HepG2 (cell line): ENCODE data around the gene FUT3. TPM values are rescaled to one million over a fixed set of nuclear protein-coding genes. Genes with fewer than 3 reads are reported as not detected.

ENCODE experiments used
- AKAP8 ChIP-seq: sonication (generic); formaldehyde crosslinking; IDR thresholded peaks from 2 replicates; pipeline ENCODE4 v1.5.1; 2020; ENCODE audit warnings: mild to moderate bottlenecking, missing genetic modification reagents
- ARNTL ChIP-seq: sonication (generic); formaldehyde crosslinking; IDR thresholded peaks from 2 replicates; pipeline ENCODE4 v1.4.0; 2020; ENCODE audit warnings: mild to moderate bottlenecking, missing genetic modification reagents
- BORCS8-MEF2B ChIP-seq: sonication (generic); formaldehyde crosslinking; IDR thresholded peaks from 2 replicates; pipeline ENCODE4 v1.8.0; 2022; ENCODE audit warnings: mild to moderate bottlenecking, missing genetic modification reagents
- HOXA3 ChIP-seq: sonication (generic); formaldehyde crosslinking; IDR thresholded peaks from 2 replicates; pipeline ENCODE4 v1.5.0; 2020; ENCODE audit warnings: missing genetic modification reagents
- JDP2 ChIP-seq: sonication (generic); formaldehyde crosslinking; IDR thresholded peaks from 2 replicates; pipeline ENCODE4 v1.8.1; 2022; ENCODE audit warnings: missing genetic modification reagents, borderline replicate concordance
- MAZ ChIP-seq, 2 experiments: sonication (generic) in 1 of 2; formaldehyde crosslinking in 1 of 2; IDR thresholded peaks; 2 replicates each; pipeline versions ENCODE4 v1.5.0 to v1.6.1; 2012 to 2020; ENCODE audit warnings: low read depth in 2 of 2, mild to moderate bottlenecking in 2 of 2, borderline replicate concordance in 1 of 2, improper control_type of control experiment in 1 of 2, low read length in 1 of 2, missing genetic modification reagents in 1 of 2, moderate library complexity in 1 of 2
- NCOA2 ChIP-seq: sonication (generic); formaldehyde crosslinking; IDR thresholded peaks from 2 replicates; pipeline ENCODE4 v1.8.0; 2022; ENCODE audit warnings: inconsistent platforms
- NFKBIZ ChIP-seq: IDR thresholded peaks from 2 replicates; pipeline ENCODE4 v1.6.1; 2018; ENCODE audit warnings: missing genetic modification reagents, missing compliant biosample characterization
- ZBTB1 ChIP-seq: sonication (generic); formaldehyde crosslinking; IDR thresholded peaks from 2 replicates; pipeline ENCODE4 v1.4.0; 2020; ENCODE audit warnings: missing genetic modification reagents, borderline replicate concordance
- ZIK1 ChIP-seq: sonication (generic); formaldehyde crosslinking; IDR thresholded peaks from 2 replicates; pipeline ENCODE4 v1.5.0; 2020; ENCODE audit warnings: mild to moderate bottlenecking, low read depth, missing genetic modification reagents, borderline replicate concordance
- ZNF10 ChIP-seq: sonication (generic); formaldehyde crosslinking; IDR thresholded peaks from 2 replicates; pipeline ENCODE4 v1.4.0; 2020; ENCODE audit warnings: mild to moderate bottlenecking, low read depth, missing genetic modification reagents, borderline replicate concordance
- ZNF260 ChIP-seq: sonication (generic); formaldehyde crosslinking; IDR thresholded peaks from 2 replicates; pipeline ENCODE4 v1.4.0; 2020; ENCODE audit warnings: missing genetic modification reagents, low read depth, mild to moderate bottlenecking, borderline replicate concordance
- ZNF331 ChIP-seq: sonication (generic); formaldehyde crosslinking; IDR thresholded peaks from 2 replicates; pipeline ENCODE4 v1.4.0; 2020; ENCODE audit warnings: missing genetic modification reagents
- ZNF343 ChIP-seq: sonication (generic); formaldehyde crosslinking; IDR thresholded peaks from 2 replicates; pipeline ENCODE4 v1.4.0; 2020; ENCODE audit warnings: mild to moderate bottlenecking, missing genetic modification reagents
- ZNF543 ChIP-seq: sonication (generic); formaldehyde crosslinking; IDR thresholded peaks from 2 replicates; pipeline ENCODE4 v1.4.0; 2020; ENCODE audit warnings: mild to moderate bottlenecking, missing genetic modification reagents
- ZNF589 ChIP-seq: sonication (generic); formaldehyde crosslinking; conservative IDR thresholded peaks from 2 replicates; pipeline ENCODE4 v1.8.0; 2022; ENCODE audit warnings: mild to moderate bottlenecking, moderate library complexity, missing genetic modification reagents
- ZNF614 ChIP-seq: IDR thresholded peaks from 2 replicates; pipeline ENCODE4 v1.6.1; 2018; ENCODE audit warnings: missing biosample characterization, missing genetic modification reagents, inconsistent platforms, borderline replicate concordance
- ZNF652 ChIP-seq: IDR thresholded peaks from 2 replicates; pipeline ENCODE4 v1.6.1; 2016; ENCODE audit warnings: low read depth, borderline replicate concordance
- ZNF747 ChIP-seq: sonication (generic); formaldehyde crosslinking; IDR thresholded peaks from 2 replicates; pipeline ENCODE4 v1.8.1; 2023; ENCODE audit warnings: missing genetic modification reagents, mild to moderate bottlenecking, borderline replicate concordance
- polyA plus RNA-seq, 8 experiments: library from polyadenylated mRNA; depleted of rRNA in 3 of 8; stranded (reverse) in 7 of 8; unstranded in 1 of 8; fragments of >200 nt; fragmentation: Illumina TruSeq in 4 of 8; extraction: Trizol in 4 of 8; gene quantifications; 2 replicates each; pipeline versions ENCODE4 v1.2.1 to v1.2.3, GENCODE V29; 2011 to 2016; ENCODE audit warnings: low read depth in 4 of 8, missing spikeins in 1 of 8, mixed read lengths in 1 of 8; ENCODE audit not compliant: insufficient read depth in 1 of 8
- total RNA-seq, 5 experiments: library from RNA; depleted of rRNA; stranded (reverse); fragments of >200 nt; fragmentation: Illumina TruSeq; extraction: Trizol; gene quantifications; 2 replicates each; pipeline ENCODE4 v1.2.3, GENCODE V29; 2016; ENCODE audit warnings: low read depth in 1 of 5
- TF ChIP-seq, protein P1 (sequence below), 2 experiments: fragments of 450-650 bp in 1 of 2; sonication (generic) in 1 of 2; formaldehyde crosslinking; IDR thresholded peaks; 2 replicates each; pipeline versions ENCODE4 v1.5.0 to v1.8.0; 2020 to 2022; ENCODE audit warnings: mild to moderate bottlenecking in 1 of 2, missing genetic modification reagents in 1 of 2
- TF ChIP-seq, protein P2 (sequence below): sonication (generic); formaldehyde crosslinking; IDR thresholded peaks from 2 replicates; pipeline ENCODE4 v1.5.1; 2020; ENCODE audit warnings: mild to moderate bottlenecking, moderate library complexity, missing genetic modification reagents
- TF ChIP-seq, protein P3 (sequence below): sonication (generic); formaldehyde crosslinking; IDR thresholded peaks from 2 replicates; pipeline ENCODE4 v1.8.0; 2022; ENCODE audit warnings: missing genetic modification reagents, mild to moderate bottlenecking, borderline replicate concordance
- TF ChIP-seq, protein P4 (sequence below): sonication (generic); formaldehyde crosslinking; IDR thresholded peaks from 2 replicates; pipeline ENCODE4 v1.4.0; 2020; ENCODE audit warnings: missing genetic modification reagents, borderline replicate concordance
- TF ChIP-seq, protein P5 (sequence below): sonication (generic); formaldehyde crosslinking; IDR thresholded peaks from 2 replicates; pipeline ENCODE4 v1.5.0; 2020; ENCODE audit warnings: missing genetic modification reagents, mild to moderate bottlenecking, borderline replicate concordance

Gene FUT3
- total and polyA plus RNA-seq, 2 of the 13 experiments (the other 11 are each of a cell fraction or from before 2014, with no cell fraction given) = 0.53 to 1.1 TPM

DNA sequence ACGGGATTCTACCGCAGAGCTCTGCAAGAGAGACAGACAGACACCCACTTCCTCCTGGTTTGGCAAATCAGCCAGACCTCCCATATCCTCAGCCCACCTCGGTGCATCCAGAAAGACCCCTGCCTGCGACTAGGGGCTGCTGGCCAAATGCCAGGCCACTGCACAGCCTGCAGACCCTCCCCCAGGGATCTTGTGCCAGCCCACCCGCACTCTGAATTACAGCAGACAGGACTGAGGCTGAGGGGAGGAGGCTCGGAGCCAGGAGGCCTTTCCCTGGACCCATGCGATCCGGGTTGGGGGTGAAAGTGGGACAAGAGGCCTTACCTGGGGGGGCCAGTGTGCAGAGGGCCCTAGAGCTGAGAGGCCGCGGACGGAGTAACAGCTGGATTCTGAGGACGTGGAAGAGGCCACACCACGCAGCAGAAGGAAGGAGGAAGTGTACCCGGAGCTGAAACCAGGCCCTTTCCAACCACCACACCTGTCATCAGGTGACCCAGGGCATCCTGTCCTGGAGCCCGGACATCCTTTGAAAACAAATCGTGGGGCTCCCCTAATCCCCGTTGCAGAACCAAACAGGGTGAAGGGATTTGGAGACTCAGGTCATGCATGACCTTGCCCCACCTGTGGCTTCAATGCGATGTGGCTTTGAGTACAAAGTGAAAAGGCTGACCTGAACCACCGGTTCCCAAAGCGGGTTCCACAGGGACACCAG is 12.7 kb downstream of the FUT3 start (continued):
- TF ChIP-seq MAZ (IDR thresholded peaks at IDR 0.05; ENCODE audit: borderline replicate concordance, low read depth, low read length) (no peak), MAZ (CRISPR knock-in tag; IDR thresholded peaks at IDR 0.05; ENCODE audit: low read depth) (no peak), ZNF747 (CRISPR knock-in tag) (no peak), NFKBIZ (CRISPR knock-in tag) (no peak), ZNF543 (CRISPR knock-in tag) (no peak), ZBTB1 (CRISPR knock-in tag) (no peak; the same call in 1 of the 2 replicates), AKAP8 (CRISPR knock-in tag) (no peak), ZNF331 (CRISPR knock-in tag) (no peak), ZIK1 (CRISPR knock-in tag) (no peak), ZNF614 (CRISPR knock-in tag) (no peak; the same call in 1 of the 2 replicates), ZNF589 (CRISPR knock-in tag) (no peak), ZNF260 (no peak), JDP2 (CRISPR knock-in tag) (no peak), HOXA3 (CRISPR knock-in tag) (no peak), ZNF343 (no peak), BORCS8-MEF2B (CRISPR knock-in tag) (peak; percentile 36; the same call in 1 of the 2 replicates), ARNTL (CRISPR knock-in tag) (no peak), ZNF10 (CRISPR knock-in tag) (no peak), NCOA2 (CRISPR knock-in tag) (no peak), ZNF652 (CRISPR knock-in tag) (no peak)
- TF ChIP-seq, protein P1, sequence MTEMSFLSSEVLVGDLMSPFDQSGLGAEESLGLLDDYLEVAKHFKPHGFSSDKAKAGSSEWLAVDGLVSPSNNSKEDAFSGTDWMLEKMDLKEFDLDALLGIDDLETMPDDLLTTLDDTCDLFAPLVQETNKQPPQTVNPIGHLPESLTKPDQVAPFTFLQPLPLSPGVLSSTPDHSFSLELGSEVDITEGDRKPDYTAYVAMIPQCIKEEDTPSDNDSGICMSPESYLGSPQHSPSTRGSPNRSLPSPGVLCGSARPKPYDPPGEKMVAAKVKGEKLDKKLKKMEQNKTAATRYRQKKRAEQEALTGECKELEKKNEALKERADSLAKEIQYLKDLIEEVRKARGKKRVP (CRISPR knock-in tag; IDR thresholded peaks at IDR 0.05) = no peak
- TF ChIP-seq, protein P2, sequence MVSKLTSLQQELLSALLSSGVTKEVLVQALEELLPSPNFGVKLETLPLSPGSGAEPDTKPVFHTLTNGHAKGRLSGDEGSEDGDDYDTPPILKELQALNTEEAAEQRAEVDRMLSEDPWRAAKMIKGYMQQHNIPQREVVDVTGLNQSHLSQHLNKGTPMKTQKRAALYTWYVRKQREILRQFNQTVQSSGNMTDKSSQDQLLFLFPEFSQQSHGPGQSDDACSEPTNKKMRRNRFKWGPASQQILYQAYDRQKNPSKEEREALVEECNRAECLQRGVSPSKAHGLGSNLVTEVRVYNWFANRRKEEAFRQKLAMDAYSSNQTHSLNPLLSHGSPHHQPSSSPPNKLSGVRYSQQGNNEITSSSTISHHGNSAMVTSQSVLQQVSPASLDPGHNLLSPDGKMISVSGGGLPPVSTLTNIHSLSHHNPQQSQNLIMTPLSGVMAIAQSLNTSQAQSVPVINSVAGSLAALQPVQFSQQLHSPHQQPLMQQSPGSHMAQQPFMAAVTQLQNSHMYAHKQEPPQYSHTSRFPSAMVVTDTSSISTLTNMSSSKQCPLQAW (CRISPR knock-in tag) = no peak
- TF ChIP-seq, protein P3, sequence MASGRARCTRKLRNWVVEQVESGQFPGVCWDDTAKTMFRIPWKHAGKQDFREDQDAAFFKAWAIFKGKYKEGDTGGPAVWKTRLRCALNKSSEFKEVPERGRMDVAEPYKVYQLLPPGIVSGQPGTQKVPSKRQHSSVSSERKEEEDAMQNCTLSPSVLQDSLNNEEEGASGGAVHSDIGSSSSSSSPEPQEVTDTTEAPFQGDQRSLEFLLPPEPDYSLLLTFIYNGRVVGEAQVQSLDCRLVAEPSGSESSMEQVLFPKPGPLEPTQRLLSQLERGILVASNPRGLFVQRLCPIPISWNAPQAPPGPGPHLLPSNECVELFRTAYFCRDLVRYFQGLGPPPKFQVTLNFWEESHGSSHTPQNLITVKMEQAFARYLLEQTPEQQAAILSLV = no peak; the same call in 1 of the 2 replicates
- TF ChIP-seq, protein P4, sequence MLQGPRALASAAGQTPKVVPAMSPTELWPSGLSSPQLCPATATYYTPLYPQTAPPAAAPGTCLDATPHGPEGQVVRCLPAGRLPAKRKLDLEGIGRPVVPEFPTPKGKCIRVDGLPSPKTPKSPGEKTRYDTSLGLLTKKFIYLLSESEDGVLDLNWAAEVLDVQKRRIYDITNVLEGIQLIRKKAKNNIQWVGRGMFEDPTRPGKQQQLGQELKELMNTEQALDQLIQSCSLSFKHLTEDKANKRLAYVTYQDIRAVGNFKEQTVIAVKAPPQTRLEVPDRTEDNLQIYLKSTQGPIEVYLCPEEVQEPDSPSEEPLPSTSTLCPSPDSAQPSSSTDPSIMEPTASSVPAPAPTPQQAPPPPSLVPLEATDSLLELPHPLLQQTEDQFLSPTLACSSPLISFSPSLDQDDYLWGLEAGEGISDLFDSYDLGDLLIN (CRISPR knock-in tag) = no peak
- TF ChIP-seq, protein P5, sequence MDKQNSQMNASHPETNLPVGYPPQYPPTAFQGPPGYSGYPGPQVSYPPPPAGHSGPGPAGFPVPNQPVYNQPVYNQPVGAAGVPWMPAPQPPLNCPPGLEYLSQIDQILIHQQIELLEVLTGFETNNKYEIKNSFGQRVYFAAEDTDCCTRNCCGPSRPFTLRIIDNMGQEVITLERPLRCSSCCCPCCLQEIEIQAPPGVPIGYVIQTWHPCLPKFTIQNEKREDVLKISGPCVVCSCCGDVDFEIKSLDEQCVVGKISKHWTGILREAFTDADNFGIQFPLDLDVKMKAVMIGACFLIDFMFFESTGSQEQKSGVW (CRISPR knock-in tag) = no peak
